Ovary (tissue), 3 donors: Measurements from ENCODE around the gene TBC1D14.

Experiments
- CTCF ChIP-seq, 3 donors: fragments of 450-650 bp in 2 of 3; fragments of 200-600 bp in 1 of 3; IDR thresholded peaks; one replicate each; pipeline versions ENCODE4 v1.5.1 to v1.8.0; 2016 to 2022; ENCODE audit warnings: antibody characterized with exemption in 3 of 3, mild to moderate bottlenecking in 1 of 3
- EP300 ChIP-seq: sonication (generic); formaldehyde crosslinking; IDR thresholded peaks from one replicate; pipeline ENCODE4 v1.6.1; 2017; ENCODE audit warnings: antibody characterized with exemption
- POLR2A ChIP-seq: fragments of 450-650 bp; IDR thresholded peaks from one replicate; pipeline ENCODE4 v1.6.1; 2017; ENCODE audit warnings: antibody characterized with exemption, mild to moderate bottlenecking, moderate library complexity
- donor health status: DM: no; HTN: no; CAD: no.

GRCh38 chr4:6912441-6912840 is 2.8 kb downstream of the TBC1D14 start:
- TF ChIP-seq CTCF (IDR thresholded peaks at IDR 0.05) (no peak), POLR2A (no peak), EP300 (no peak)
